ENCODE results near the gene AP5S1. TPM values are rescaled to one million over a fixed set of nuclear protein-coding genes. Genes with fewer than 3 reads are reported as not detected.

Gene AP5S1
- total RNA-seq, 1 experiment from 2014 or later, result 3.9 TPM

GRCh38 chr20:3775457-3776108, 44.8 kb upstream of the AP5S1 start:
- H3K4me2 ChIP-seq (ENCODE audit: insufficient read depth, insufficient read length, low read length), result no peak overlapping the region
- H3K23ac ChIP-seq (ENCODE audit: insufficient read length, low read depth, low read length), result no peak overlapping the region
- H2BK12ac ChIP-seq (ENCODE audit: insufficient read length, low read depth, low read length), result no peak overlapping the region
- H3K27ac ChIP-seq (ENCODE audit: insufficient read length, low read depth, low read length), result no peak overlapping the region
- Mint-ChIP-seq H3K4me1 (peaks cover 9 to 16% of the 10 kb centered on the region in 2 experiments), H3K27ac (no peak overlapping the region), H3K36me3 (ENCODE audit: insufficient read depth in 1 of 3, low read depth in 3 of 3) (no peaks in the 10 kb centered on the region; a peak in 1 of 7 replicates), H3K4me3 (no peak overlapping the region), H3K27me3 (ENCODE audit: low read depth) (peaks cover 61% of the 10 kb centered on the region), H3K9me3 (no peaks in the 10 kb centered on the region)
- H4K8ac ChIP-seq (replicated peaks; ENCODE audit: insufficient read length, low read depth, low read length), result no peak overlapping the region
- no peak overlapping the region for H2AFZ ChIP-seq (ENCODE audit: low read length)
- H3K79me1 ChIP-seq (ENCODE audit: insufficient read depth, low read depth, low read length, poor library complexity, severe bottlenecking), result no peaks in the 10 kb centered on the region
- H3K18ac ChIP-seq (ENCODE audit: insufficient read length, low read depth, low read length), result no peak overlapping the region
- no peak for DNase-seq
- no peaks in the 10 kb centered on the region for H3K79me2 ChIP-seq (ENCODE audit: insufficient read depth, low read length)
- no peaks in the 10 kb centered on the region; the same call in 1 of the 2 replicates for H3K4me1 ChIP-seq (ENCODE audit: insufficient read depth, low read length)
- WGBS (ENCODE audit: extremely low coverage, insufficient read length, low lambda C conversion rate), result no CpG with 5 or more reads among the region's 4 CpGs
- H3K23me2 ChIP-seq (ENCODE audit: insufficient read length, low read depth, low read length, poor library complexity, severe bottlenecking), result peaks cover 12% of the 10 kb centered on the region
- no peak overlapping the region for H2BK120ac ChIP-seq (ENCODE audit: low read depth, low read length, poor library complexity, severe bottlenecking)
- no peak overlapping the region for H2BK20ac ChIP-seq (ENCODE audit: low read depth, low read length, poor library complexity, severe bottlenecking)
- no peak overlapping the region for H3K4ac ChIP-seq (ENCODE audit: low read depth, low read length)
- H2BK15ac ChIP-seq (ENCODE audit: low read depth, low read length), result no peak overlapping the region
- no peak overlapping the region for H2AK5ac ChIP-seq (ENCODE audit: insufficient read length, low read length)
- no peaks in the 10 kb centered on the region for H3K9me3 ChIP-seq (ENCODE audit: control insufficient read depth, low read depth, low read length)
- no peak overlapping the region for H3T11ph ChIP-seq (ENCODE audit: low read length)
- TF ChIP-seq, protein P1, sequence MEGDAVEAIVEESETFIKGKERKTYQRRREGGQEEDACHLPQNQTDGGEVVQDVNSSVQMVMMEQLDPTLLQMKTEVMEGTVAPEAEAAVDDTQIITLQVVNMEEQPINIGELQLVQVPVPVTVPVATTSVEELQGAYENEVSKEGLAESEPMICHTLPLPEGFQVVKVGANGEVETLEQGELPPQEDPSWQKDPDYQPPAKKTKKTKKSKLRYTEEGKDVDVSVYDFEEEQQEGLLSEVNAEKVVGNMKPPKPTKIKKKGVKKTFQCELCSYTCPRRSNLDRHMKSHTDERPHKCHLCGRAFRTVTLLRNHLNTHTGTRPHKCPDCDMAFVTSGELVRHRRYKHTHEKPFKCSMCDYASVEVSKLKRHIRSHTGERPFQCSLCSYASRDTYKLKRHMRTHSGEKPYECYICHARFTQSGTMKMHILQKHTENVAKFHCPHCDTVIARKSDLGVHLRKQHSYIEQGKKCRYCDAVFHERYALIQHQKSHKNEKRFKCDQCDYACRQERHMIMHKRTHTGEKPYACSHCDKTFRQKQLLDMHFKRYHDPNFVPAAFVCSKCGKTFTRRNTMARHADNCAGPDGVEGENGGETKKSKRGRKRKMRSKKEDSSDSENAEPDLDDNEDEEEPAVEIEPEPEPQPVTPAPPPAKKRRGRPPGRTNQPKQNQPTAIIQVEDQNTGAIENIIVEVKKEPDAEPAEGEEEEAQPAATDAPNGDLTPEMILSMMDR (conservative IDR thresholded peaks at IDR 0.05), result no peak
- no peak overlapping the region for H3K9ac ChIP-seq (ENCODE audit: extremely low read depth, insufficient read length, low read length)
- H4K5ac ChIP-seq (ENCODE audit: insufficient read length, low read depth, low read length), result no peak overlapping the region
- H4K20me1 ChIP-seq (ENCODE audit: control insufficient read depth, insufficient read depth, insufficient read length), result no peaks in the 10 kb centered on the region
- H3K56ac ChIP-seq (ENCODE audit: insufficient read length, low read depth, low read length), result no peak overlapping the region
- H4K91ac ChIP-seq (ENCODE audit: insufficient read length, low read depth, low read length), result no peak overlapping the region
- H3K14ac ChIP-seq (ENCODE audit: insufficient read depth, low read length), result no peak overlapping the region
- H3K27me3 ChIP-seq (ENCODE audit: insufficient read depth, low read length), result peaks cover 2% of the 10 kb centered on the region; the same call in 1 of the 2 replicates
- H2BK5ac ChIP-seq (ENCODE audit: insufficient read length, low read length), result no peak overlapping the region
